Frontal cortex (tissue), 4 donors: ENCODE measurements around the gene MPPE1. TPM values are rescaled to one million over a fixed set of nuclear protein-coding genes. Genes with fewer than 3 reads are reported as not detected.

Experiments
- DNase-seq, 2 donors: peaks; one replicate each; pipeline ENCODE4 v3.0.0; 2012; ENCODE audit warnings: low spot score in 2 of 2
- FAIRE-seq: peaks from 2 replicates; lab custom pipeline; 2012; peaks lifted over from hg19 to GRCh38; lab: Jason Lieb, UNC
- total RNA-seq: library from RNA; depleted of rRNA; stranded (reverse); fragments of >200 nt; gene quantifications from one replicate; pipeline ENCODE4 v1.2.3, GENCODE V29; 2014
- donor health status: control.
- donor health status: control.
- donor health status: control.

The MPPE1 gene
- total RNA-seq, 1 donor from 2014 or later, result 16.3 TPM

GRCh38 chr18:11886577-11887110 is 21.5 kb downstream of the MPPE1 start:
- FAIRE-seq, result no peak

GRCh38 chr18:11885278-11885947 is 22.7 kb downstream of the MPPE1 start:
- no peak for DNase-seq
- no peak for FAIRE-seq

More at GRCh38 chr18:11886577-11887110, 21.5 kb downstream of the MPPE1 start:
- DNase-seq, result no peak

- no peak for FAIRE-seq
- no peak for DNase-seq
Observed at GRCh38 chr18:11884396-11885030, 23.6 kb downstream of the MPPE1 start.

- DNase-seq (no peak), FAIRE-seq (no peak)
Observed at GRCh38 chr18:11883153-11883552, 25.0 kb downstream of the MPPE1 start.

- FAIRE-seq (no peak), DNase-seq (no peak)
Observed at GRCh38 chr18:11882636-11883035, 25.5 kb downstream of the MPPE1 start.

GRCh38 chr18:11880586-11881304 is 27.4 kb downstream of the MPPE1 start:
- FAIRE-seq, result no peak
- DNase-seq, result no peak

GRCh38 chr18:11877497-11878135 is 30.5 kb downstream of the MPPE1 start:
- DNase-seq (no peak), FAIRE-seq (no peak)

GRCh38 chr18:11874676-11875075 is 33.4 kb downstream of the MPPE1 start:
- FAIRE-seq, result no peak
- DNase-seq, result no peak

GRCh38 chr18:11873670-11874340 is 34.3 kb downstream of the MPPE1 start:
- DNase-seq (no peak), FAIRE-seq (no peak)

- FAIRE-seq (no peak), DNase-seq (peak in 1 of 2 donors; percentile 44)
Observed at GRCh38 chr18:11872479-11873136, 35.5 kb downstream of the MPPE1 start.

GRCh38 chr18:11871501-11871900 is 36.6 kb downstream of the MPPE1 start:
- FAIRE-seq, result no peak
- no peak for DNase-seq

GRCh38 chr18:11868230-11868629 is 39.9 kb downstream of the MPPE1 start:
- FAIRE-seq, result no peak
- no peak for DNase-seq

- DNase-seq, result no peak
- no peak for FAIRE-seq
Observed at GRCh38 chr18:11866764-11867163, 41.4 kb downstream of the MPPE1 start.

GRCh38 chr18:11866329-11866728 is 41.8 kb downstream of the MPPE1 start:
- no peak for FAIRE-seq
- no peak for DNase-seq

GRCh38 chr18:11865071-11865470 is 43.0 kb downstream of the MPPE1 start:
- DNase-seq, result no peak
- no peak for FAIRE-seq

- no peak for DNase-seq
- no peak for FAIRE-seq
Observed at GRCh38 chr18:11864471-11864870, 43.6 kb downstream of the MPPE1 start.

- no peak for FAIRE-seq
- no peak for DNase-seq
Observed at GRCh38 chr18:11862468-11863137, 45.5 kb downstream of the MPPE1 start.

- DNase-seq, result no peak
- no peak for FAIRE-seq
Observed at GRCh38 chr18:11861583-11862288, 46.4 kb downstream of the MPPE1 start.
